ENCODE results near the gene EHF.

GRCh38 chr11:34609850-34610249 is 11.0 kb upstream of the EHF start:
- TF ChIP-seq CTCF (IDR thresholded peaks at IDR 0.05) = no peak
- no peak for TF ChIP-seq ZFX (IDR thresholded peaks at IDR 0.05; ENCODE audit: borderline replicate concordance)

All from 22Rv1 (cell line).